A549 (cell line): ENCODE results near the gene ALAD.

Experiments used
- FOXS1 ChIP-seq: fragments of 250-450 bp; sonication (Bioruptor Pico); IDR thresholded peaks from 2 replicates; pipeline ENCODE4 v1.5.0; 2020; ENCODE audit warnings: mild to moderate bottlenecking, moderate library complexity
- POLR2A ChIP-seq: IDR thresholded peaks from 2 replicates; pipeline ENCODE4 v1.6.1; 2012; ENCODE audit warnings: mild to moderate bottlenecking, low read length
- POLR2AphosphoS2 ChIP-seq: conservative IDR thresholded peaks from 2 replicates; pipeline ENCODE4 v1.6.1; 2012; ENCODE audit warnings: low read length, improper control_type of control experiment, inconsistent platforms
- RNF2 ChIP-seq: fragments of 200-600 bp; sonication (generic); IDR thresholded peaks from 2 replicates; pipeline ENCODE4 v1.6.1; 2016; ENCODE audit warnings: low read depth, mild to moderate bottlenecking, antibody characterized with exemption, moderate library complexity, borderline replicate concordance
- TF ChIP-seq, protein P1 (sequence below): fragments of >200 bp; sonication (Bioruptor Twin); formaldehyde crosslinking; IDR thresholded peaks from 3 replicates; pipeline ENCODE4 v1.5.1; 2016
- TF ChIP-seq, protein P2 (sequence below): fragments of 150-350 bp; IDR thresholded peaks from 2 replicates; pipeline ENCODE4 v1.6.1; 2014; ENCODE audit warnings: low read depth, mild to moderate bottlenecking, low read length

DNA sequence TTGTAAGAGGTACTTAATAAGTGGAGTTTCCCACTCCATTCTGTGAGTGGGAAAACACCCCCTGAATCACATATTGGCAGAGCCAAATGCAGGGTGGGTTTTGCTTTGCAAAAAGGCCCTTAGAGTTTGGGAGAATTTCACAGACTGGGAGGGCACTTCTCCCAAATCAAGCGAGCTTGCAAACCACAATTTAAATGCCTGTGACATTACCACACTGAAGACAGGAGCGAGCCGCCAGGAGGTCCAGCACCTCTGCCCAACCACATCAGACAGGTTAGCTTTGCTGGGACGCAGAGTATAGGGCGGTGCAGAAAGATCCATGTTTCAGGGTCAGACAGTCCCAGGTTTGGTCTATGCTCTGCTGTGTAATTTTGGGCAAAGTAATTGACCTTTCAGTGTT is 2.3 kb downstream of the ALAD start:
- TF ChIP-seq POLR2AphosphoS2 (no peak), RNF2 (no peak), POLR2A (no peak), FOXS1 (no peak)
- TF ChIP-seq, protein P1, sequence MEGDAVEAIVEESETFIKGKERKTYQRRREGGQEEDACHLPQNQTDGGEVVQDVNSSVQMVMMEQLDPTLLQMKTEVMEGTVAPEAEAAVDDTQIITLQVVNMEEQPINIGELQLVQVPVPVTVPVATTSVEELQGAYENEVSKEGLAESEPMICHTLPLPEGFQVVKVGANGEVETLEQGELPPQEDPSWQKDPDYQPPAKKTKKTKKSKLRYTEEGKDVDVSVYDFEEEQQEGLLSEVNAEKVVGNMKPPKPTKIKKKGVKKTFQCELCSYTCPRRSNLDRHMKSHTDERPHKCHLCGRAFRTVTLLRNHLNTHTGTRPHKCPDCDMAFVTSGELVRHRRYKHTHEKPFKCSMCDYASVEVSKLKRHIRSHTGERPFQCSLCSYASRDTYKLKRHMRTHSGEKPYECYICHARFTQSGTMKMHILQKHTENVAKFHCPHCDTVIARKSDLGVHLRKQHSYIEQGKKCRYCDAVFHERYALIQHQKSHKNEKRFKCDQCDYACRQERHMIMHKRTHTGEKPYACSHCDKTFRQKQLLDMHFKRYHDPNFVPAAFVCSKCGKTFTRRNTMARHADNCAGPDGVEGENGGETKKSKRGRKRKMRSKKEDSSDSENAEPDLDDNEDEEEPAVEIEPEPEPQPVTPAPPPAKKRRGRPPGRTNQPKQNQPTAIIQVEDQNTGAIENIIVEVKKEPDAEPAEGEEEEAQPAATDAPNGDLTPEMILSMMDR: no peak
- TF ChIP-seq, protein P2, sequence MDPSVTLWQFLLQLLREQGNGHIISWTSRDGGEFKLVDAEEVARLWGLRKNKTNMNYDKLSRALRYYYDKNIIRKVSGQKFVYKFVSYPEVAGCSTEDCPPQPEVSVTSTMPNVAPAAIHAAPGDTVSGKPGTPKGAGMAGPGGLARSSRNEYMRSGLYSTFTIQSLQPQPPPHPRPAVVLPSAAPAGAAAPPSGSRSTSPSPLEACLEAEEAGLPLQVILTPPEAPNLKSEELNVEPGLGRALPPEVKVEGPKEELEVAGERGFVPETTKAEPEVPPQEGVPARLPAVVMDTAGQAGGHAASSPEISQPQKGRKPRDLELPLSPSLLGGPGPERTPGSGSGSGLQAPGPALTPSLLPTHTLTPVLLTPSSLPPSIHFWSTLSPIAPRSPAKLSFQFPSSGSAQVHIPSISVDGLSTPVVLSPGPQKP: no peak
